Chondrocyte (in vitro differentiated cells): ENCODE results near the gene FAM120A. TPM values are rescaled to one million over a fixed set of nuclear protein-coding genes. Genes with fewer than 3 reads are reported as not detected.

Experiments used
- DNase-seq: peaks from one replicate; pipeline ENCODE4 v3.0.0; 2021; ENCODE audit warnings: mixed read lengths, low spot score
- H3K27ac Mint-ChIP-seq: one replicate; pipeline ENCODE4 v1.8.0; 2021; ENCODE audit warnings: mild to moderate bottlenecking, moderate library complexity, mixed read lengths; ENCODE audit not compliant: unreplicated experiment
- H3K27me3 Mint-ChIP-seq: 2 replicates; pipeline ENCODE4 v1.8.0; 2021; ENCODE audit warnings: low read depth, mixed read lengths
- H3K36me3 Mint-ChIP-seq: 2 replicates; pipeline ENCODE4 v1.8.0; 2021; ENCODE audit warnings: low read depth, mixed read lengths
- H3K4me1 Mint-ChIP-seq: 2 replicates; pipeline ENCODE4 v1.8.0; 2021; ENCODE audit warnings: low read depth, mild to moderate bottlenecking, mixed read lengths
- H3K4me3 Mint-ChIP-seq: one replicate; pipeline ENCODE4 v1.8.0; 2021; ENCODE audit warnings: mild to moderate bottlenecking, moderate library complexity, mixed read lengths; ENCODE audit not compliant: unreplicated experiment
- H3K9me3 Mint-ChIP-seq: 2 replicates; pipeline ENCODE4 v1.8.0; 2021; ENCODE audit warnings: low read depth, mixed read lengths
- CTCF ChIP-seq: fragments of 200-600 bp; sonication (generic); IDR thresholded peaks from 2 replicates; pipeline ENCODE4 v1.5.0; 2021; ENCODE audit warnings: antibody characterized with exemption, mild to moderate bottlenecking, moderate library complexity
- total RNA-seq: library from RNA; stranded (reverse); gene quantifications from 3 replicates; pipeline ENCODE4 v1.2.1, GENCODE V29; 2021

FAM120A gene
- total RNA-seq, 1 donor from 2014 or later, result 89.9 TPM

GRCh38 chr9:93610206-93610605, 158.7 kb downstream of the FAM120A start:
- no peak for DNase-seq
- peaks cover 22% of the 10 kb centered on the region for H3K4me1 Mint-ChIP-seq

DNA sequence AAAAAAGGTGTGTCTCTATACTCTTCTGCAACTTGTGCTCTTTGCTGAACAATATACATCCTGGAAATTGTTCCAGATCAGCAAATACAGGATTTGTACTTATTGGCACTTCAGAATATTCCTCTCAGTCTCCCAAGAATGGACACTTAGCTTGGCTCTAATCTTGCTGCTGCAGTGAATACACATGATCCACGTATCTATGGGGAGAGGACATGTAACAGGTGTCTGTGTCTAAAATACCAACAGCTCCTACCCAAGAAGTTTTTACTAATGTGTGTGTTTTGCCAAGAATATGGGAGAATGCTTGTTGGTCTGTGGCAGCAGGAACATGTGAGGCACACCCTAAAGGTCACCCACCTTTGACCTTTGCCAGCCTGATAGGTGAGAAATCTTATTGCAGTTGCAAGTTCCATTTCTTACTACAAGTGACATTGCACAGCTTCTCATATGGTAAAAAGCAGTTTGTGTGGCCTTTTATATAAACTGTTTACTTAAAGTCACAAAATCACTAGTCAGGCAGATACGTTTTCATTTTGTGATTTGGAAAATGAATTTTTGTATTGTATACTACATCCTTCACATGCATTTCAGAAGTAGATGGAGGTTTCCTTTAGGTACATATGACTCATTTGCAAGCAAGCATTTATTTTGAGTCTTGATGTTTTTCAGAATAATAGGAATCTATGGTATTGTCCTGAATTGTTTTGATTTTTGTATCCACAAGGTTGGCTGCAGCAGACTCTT, 160.7 kb downstream of the FAM120A start:
- H3K4me1 Mint-ChIP-seq, result peaks cover 13% of the 10 kb centered on the region
- H3K9me3 Mint-ChIP-seq, result peaks cover 26% of the 10 kb centered on the region
- no peak for DNase-seq
- H3K27me3 Mint-ChIP-seq, result no peaks in the 10 kb centered on the region
- no peak overlapping the region for H3K4me3 Mint-ChIP-seq
- TF ChIP-seq CTCF, result no peak
- peaks cover 9% of the 10 kb centered on the region for H3K36me3 Mint-ChIP-seq
- H3K27ac Mint-ChIP-seq, result no peak overlapping the region

More at GRCh38 chr9:93610206-93610605, 158.7 kb downstream of the FAM120A start:
- peaks cover 14% of the 10 kb centered on the region for H3K36me3 Mint-ChIP-seq
- no peak overlapping the region for H3K4me3 Mint-ChIP-seq
- H3K9me3 Mint-ChIP-seq, result peaks cover 36% of the 10 kb centered on the region
- TF ChIP-seq CTCF, result no peak
- no peaks in the 10 kb centered on the region for H3K27me3 Mint-ChIP-seq
- no peak overlapping the region for H3K27ac Mint-ChIP-seq

GRCh38 chr9:93612796-93613154, 161.3 kb downstream of the FAM120A start:
- Mint-ChIP-seq H3K4me3 (no peak overlapping the region), H3K4me1 (peaks cover 13% of the 10 kb centered on the region), H3K9me3 (peaks cover 24% of the 10 kb centered on the region), H3K27ac (no peak overlapping the region), H3K36me3 (peaks cover 9% of the 10 kb centered on the region), H3K27me3 (no peaks in the 10 kb centered on the region)
- no peak for TF ChIP-seq CTCF
- no peak for DNase-seq

GRCh38 chr9:93613174-93613573, 161.7 kb downstream of the FAM120A start:
- TF ChIP-seq CTCF, result no peak
- no peaks in the 10 kb centered on the region for H3K27me3 Mint-ChIP-seq
- DNase-seq, result no peak
- no peak overlapping the region for H3K27ac Mint-ChIP-seq
- peaks cover 13% of the 10 kb centered on the region for H3K4me1 Mint-ChIP-seq
- no peak overlapping the region for H3K4me3 Mint-ChIP-seq
- H3K36me3 Mint-ChIP-seq, result peaks cover 9% of the 10 kb centered on the region
- peaks cover 20% of the 10 kb centered on the region for H3K9me3 Mint-ChIP-seq

DNA sequence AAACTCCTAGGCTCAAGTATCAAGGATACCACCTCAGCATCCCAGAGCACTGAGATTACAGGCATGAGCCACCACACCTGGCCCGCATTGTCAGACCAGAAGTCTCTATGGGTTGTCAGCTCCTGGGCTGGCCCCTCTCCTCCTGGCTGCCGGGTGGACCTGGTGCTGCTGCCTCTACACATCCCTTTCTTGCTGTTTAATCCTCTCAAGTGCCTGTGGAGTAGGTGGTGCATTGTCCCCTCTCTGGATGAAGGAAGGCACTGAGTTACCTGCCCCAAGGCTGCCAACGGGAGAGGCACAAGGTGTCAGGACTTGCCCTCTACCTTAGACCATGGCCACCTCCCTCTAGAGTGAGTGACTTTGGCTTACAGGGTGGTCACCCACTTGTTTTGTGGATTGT, 162.3 kb downstream of the FAM120A start:
- TF ChIP-seq CTCF, result no peak
- no peak overlapping the region for H3K27ac Mint-ChIP-seq
- DNase-seq, result no peak
- H3K9me3 Mint-ChIP-seq, result peaks cover 16% of the 10 kb centered on the region
- no peak overlapping the region for H3K4me3 Mint-ChIP-seq
- no peaks in the 10 kb centered on the region for H3K27me3 Mint-ChIP-seq
- peaks cover 13% of the 10 kb centered on the region for H3K4me1 Mint-ChIP-seq
- peaks cover 9% of the 10 kb centered on the region for H3K36me3 Mint-ChIP-seq
